Activated naive CD4-positive, alpha-beta T cell treated with anti-CD3 and anti-CD28 coated beads for 36 hours (primary cell): ENCODE measurements around the gene CMIP. TPM values are rescaled to one million over a fixed set of nuclear protein-coding genes. Genes with fewer than 3 reads are reported as not detected.

Experiments used
- CTCF ChIA-PET: fragments of 350-600 bp; sonication (Branson Sonifier 250); formaldehyde crosslinking; loops from one replicate; lab custom pipeline; 2021; ENCODE audit warnings: antibody characterized with exemption; lab: Charles Lee
- DNase-seq: peaks from one replicate; pipeline ENCODE4 v3.0.0-alpha.2; 2020
- H3K27ac Mint-ChIP-seq: one replicate; pipeline ENCODE4 v1.8.0; 2021; ENCODE audit warnings: mild to moderate bottlenecking, mixed read lengths
- H3K27me3 Mint-ChIP-seq: one replicate; pipeline ENCODE4 v1.8.0; 2021; ENCODE audit warnings: low read depth, mixed read lengths
- H3K36me3 Mint-ChIP-seq: one replicate; pipeline ENCODE4 v1.8.0; 2021; ENCODE audit warnings: low read depth, mixed read lengths
- H3K4me1 Mint-ChIP-seq: one replicate; pipeline ENCODE4 v1.8.0; 2021; ENCODE audit warnings: low read depth, mixed read lengths
- H3K4me3 Mint-ChIP-seq: one replicate; pipeline ENCODE4 v1.8.0; 2021; ENCODE audit warnings: mild to moderate bottlenecking, moderate library complexity, mixed read lengths
- H3K9me3 Mint-ChIP-seq: one replicate; pipeline ENCODE4 v1.8.0; 2021; ENCODE audit warnings: mixed read lengths
- intact Hi-C: fragments of 100-400 bp; cut with micrococcal nuclease; formaldehyde crosslinking; loops from one replicate; pipeline ENCODE4 v1.15.1; 2023
- total RNA-seq, 2 experiments: library from RNA; stranded (reverse); gene quantifications; one replicate each; pipeline ENCODE4 v1.2.3, GENCODE V29; 2021

Gene CMIP
- total RNA-seq, 2 experiments from 2014 or later: 28.6 to 28.8 TPM

GRCh38 chr16:81659249-81659648 lies 214.6 kb downstream of the CMIP start:
- peaks cover 5% of the 10 kb centered on the region for H3K36me3 Mint-ChIP-seq

GRCh38 chr16:81661082-81661481 lies 216.5 kb downstream of the CMIP start:
- no peak overlapping the region for H3K4me3 Mint-ChIP-seq
- intact Hi-C loops: no loop called here
- DNase-seq: no peak
- CTCF ChIA-PET: no interaction called here
- peaks cover 9% of the 10 kb centered on the region for H3K36me3 Mint-ChIP-seq
- H3K4me1 Mint-ChIP-seq: no peaks in the 10 kb centered on the region
- H3K27me3 Mint-ChIP-seq: no peaks in the 10 kb centered on the region
- no peak overlapping the region for H3K27ac Mint-ChIP-seq
- H3K9me3 Mint-ChIP-seq: no peaks in the 10 kb centered on the region

More at GRCh38 chr16:81659249-81659648, 214.6 kb downstream of the CMIP start:
- H3K9me3 Mint-ChIP-seq: no peaks in the 10 kb centered on the region
- no peak overlapping the region for H3K4me3 Mint-ChIP-seq
- no peak for DNase-seq
- H3K27ac Mint-ChIP-seq: no peak overlapping the region
- CTCF ChIA-PET: interaction anchor here (1.2 kb wide), 1 partner anchor 77 kb away, joined by 5 read pairs; no protein-coding TSS in a partner anchor
- intact Hi-C loops: no loop called here
- no peaks in the 10 kb centered on the region for H3K27me3 Mint-ChIP-seq
- no peaks in the 10 kb centered on the region for H3K4me1 Mint-ChIP-seq

GRCh38 chr16:81664153-81664552 lies 219.5 kb downstream of the CMIP start:
- Mint-ChIP-seq H3K4me1 (no peaks in the 10 kb centered on the region), H3K4me3 (no peak overlapping the region), H3K36me3 (peaks cover 9% of the 10 kb centered on the region), H3K9me3 (no peaks in the 10 kb centered on the region), H3K27ac (no peak overlapping the region), H3K27me3 (no peaks in the 10 kb centered on the region)
- intact Hi-C loops: no loop called here
- CTCF ChIA-PET: no interaction called here
- DNase-seq: no peak

- H3K27me3 Mint-ChIP-seq: no peaks in the 10 kb centered on the region
- H3K9me3 Mint-ChIP-seq: no peaks in the 10 kb centered on the region
- H3K4me3 Mint-ChIP-seq: no peak overlapping the region
- CTCF ChIA-PET: no interaction called here
- intact Hi-C loops: no loop called here
- H3K27ac Mint-ChIP-seq: no peak overlapping the region
- no peaks in the 10 kb centered on the region for H3K4me1 Mint-ChIP-seq
- no peak for DNase-seq
- peaks cover 11% of the 10 kb centered on the region for H3K36me3 Mint-ChIP-seq
These were observed 221.0 kb downstream of the CMIP start for GRCh38 chr16:81665588-81665987.

GRCh38 chr16:81666113-81666512 lies 221.5 kb downstream of the CMIP start:
- H3K4me3 Mint-ChIP-seq: no peak overlapping the region
- peaks cover 11% of the 10 kb centered on the region for H3K36me3 Mint-ChIP-seq
- no peaks in the 10 kb centered on the region for H3K9me3 Mint-ChIP-seq
- intact Hi-C loops: no loop called here
- CTCF ChIA-PET: no interaction called here
- H3K27ac Mint-ChIP-seq: no peak overlapping the region
- DNase-seq: no peak
- no peaks in the 10 kb centered on the region for H3K27me3 Mint-ChIP-seq
- no peaks in the 10 kb centered on the region for H3K4me1 Mint-ChIP-seq

- Mint-ChIP-seq H3K27ac (no peak overlapping the region), H3K9me3 (no peaks in the 10 kb centered on the region), H3K4me3 (no peak overlapping the region), H3K4me1 (no peaks in the 10 kb centered on the region), H3K27me3 (no peaks in the 10 kb centered on the region), H3K36me3 (peaks cover 16% of the 10 kb centered on the region)
- CTCF ChIA-PET: no interaction called here
- no peak for DNase-seq
- intact Hi-C loops: no loop called here
These were observed 223.9 kb downstream of the CMIP start for GRCh38 chr16:81668243-81669097.

- H3K27me3 Mint-ChIP-seq: no peaks in the 10 kb centered on the region
- CTCF ChIA-PET: no interaction called here
- no peak for DNase-seq
- H3K27ac Mint-ChIP-seq: no peak overlapping the region
- H3K4me1 Mint-ChIP-seq: no peaks in the 10 kb centered on the region
- peaks cover 13% of the 10 kb centered on the region for H3K36me3 Mint-ChIP-seq
- H3K4me3 Mint-ChIP-seq: no peak overlapping the region
- intact Hi-C loops: no loop called here
- no peaks in the 10 kb centered on the region for H3K9me3 Mint-ChIP-seq
These were observed 225.1 kb downstream of the CMIP start for GRCh38 chr16:81669473-81670350.

GRCh38 chr16:81671738-81672597 lies 227.4 kb downstream of the CMIP start:
- intact Hi-C loops: no loop called here
- Mint-ChIP-seq H3K36me3 (peaks cover 12% of the 10 kb centered on the region), H3K4me3 (no peak overlapping the region), H3K27ac (no peak overlapping the region), H3K4me1 (no peaks in the 10 kb centered on the region), H3K9me3 (no peaks in the 10 kb centered on the region), H3K27me3 (no peaks in the 10 kb centered on the region)
- CTCF ChIA-PET: no interaction called here
- no peak for DNase-seq

- H3K36me3 Mint-ChIP-seq: peaks cover 12% of the 10 kb centered on the region
- CTCF ChIA-PET: no interaction called here
- DNase-seq: no peak
- no peaks in the 10 kb centered on the region for H3K27me3 Mint-ChIP-seq
- H3K9me3 Mint-ChIP-seq: no peaks in the 10 kb centered on the region
- H3K27ac Mint-ChIP-seq: no peak overlapping the region
- H3K4me1 Mint-ChIP-seq: no peaks in the 10 kb centered on the region
- intact Hi-C loops: no loop called here
- H3K4me3 Mint-ChIP-seq: no peak overlapping the region
These were observed 228.8 kb downstream of the CMIP start for GRCh38 chr16:81673432-81673831.

- Mint-ChIP-seq H3K27ac (no peak overlapping the region), H3K36me3 (peaks cover 9% of the 10 kb centered on the region)
- intact Hi-C loops: no loop called here
These were observed 231.1 kb downstream of the CMIP start for GRCh38 chr16:81675662-81676061.

GRCh38 chr16:81676066-81676882 lies 231.7 kb downstream of the CMIP start:
- Mint-ChIP-seq H3K4me1 (no peaks in the 10 kb centered on the region), H3K9me3 (no peaks in the 10 kb centered on the region), H3K27ac (no peak overlapping the region), H3K36me3 (peaks cover 8% of the 10 kb centered on the region), H3K4me3 (no peak overlapping the region), H3K27me3 (no peaks in the 10 kb centered on the region)
- intact Hi-C loops: no loop called here
- no peak for DNase-seq
- CTCF ChIA-PET: no interaction called here

More at GRCh38 chr16:81675662-81676061, 231.1 kb downstream of the CMIP start:
- H3K4me3 Mint-ChIP-seq: no peak overlapping the region
- no peaks in the 10 kb centered on the region for H3K9me3 Mint-ChIP-seq
- CTCF ChIA-PET: no interaction called here
- no peaks in the 10 kb centered on the region for H3K27me3 Mint-ChIP-seq
- H3K4me1 Mint-ChIP-seq: no peaks in the 10 kb centered on the region
- no peak for DNase-seq
